HG02588 (cell line): ENCODE measurements around the gene RTN4R.

ENCODE experiments used
- ATAC-seq: cut with Tn5 transposase; IDR thresholded peaks from one replicate; pipeline ENCODE4 v1.9.1; 2021; ENCODE audit warnings: mild to moderate bottlenecking, moderate library complexity; ENCODE audit not compliant: unreplicated experiment

RTN4R gene

GRCh38 chr22:20231514-20232236 is 36.4 kb downstream of the RTN4R start:
- ATAC-seq, result no peak

- no peak for ATAC-seq
Observed at GRCh38 chr22:20230777-20231420, 37.2 kb downstream of the RTN4R start.

- ATAC-seq, result no peak
Observed at GRCh38 chr22:20229916-20230775, 38.0 kb downstream of the RTN4R start.

DNA sequence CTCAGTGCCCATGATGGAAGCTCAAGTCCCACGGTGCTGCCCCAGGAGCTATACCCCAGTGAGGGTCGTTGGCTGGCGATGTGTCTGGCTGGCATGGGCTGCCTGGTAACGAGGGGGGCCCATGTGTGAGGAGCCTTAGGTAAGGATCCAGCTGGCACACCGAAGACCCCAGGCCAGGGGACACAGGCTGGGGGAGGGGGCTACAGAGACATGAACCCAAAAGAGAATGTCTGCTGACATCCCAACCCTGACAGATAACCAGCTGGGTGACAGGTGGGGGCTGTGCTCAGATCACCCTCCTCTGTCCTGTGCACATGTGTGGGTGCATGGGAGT is 39.2 kb downstream of the RTN4R start:
- no peak for ATAC-seq

GRCh38 chr22:20228055-20228938 is 39.8 kb downstream of the RTN4R start:
- no peak for ATAC-seq

- no peak for ATAC-seq
Observed at GRCh38 chr22:20227363-20227762, 40.8 kb downstream of the RTN4R start.

DNA sequence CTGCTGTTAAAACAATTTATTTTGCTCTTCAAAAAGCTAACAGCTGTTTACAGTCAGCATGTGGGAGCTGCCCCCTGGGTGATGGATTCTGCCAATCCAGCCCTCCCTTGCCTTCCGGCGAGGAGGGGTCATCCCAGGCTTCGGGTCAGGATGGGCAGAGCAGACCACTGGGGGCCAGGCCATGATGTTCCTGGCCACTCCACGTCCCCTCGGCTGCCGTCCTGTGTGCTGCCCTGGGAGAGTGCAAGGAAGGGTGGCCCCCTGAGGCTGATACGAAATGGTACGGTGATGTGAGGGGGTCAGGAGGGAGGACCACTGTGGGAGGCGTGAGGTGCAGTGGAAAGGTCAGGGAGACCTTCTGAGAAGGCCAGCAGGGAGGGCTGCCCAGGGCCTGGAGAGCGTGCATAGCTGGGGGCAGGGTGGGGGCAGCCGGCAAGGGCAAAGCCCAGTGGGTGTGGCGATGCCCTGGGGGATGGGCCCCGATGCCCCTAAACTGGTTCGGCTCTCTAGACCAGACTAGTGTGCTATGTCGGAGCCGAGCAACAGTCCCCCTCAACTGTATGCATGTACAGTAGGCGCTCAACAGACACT is 41.3 kb downstream of the RTN4R start:
- no peak for ATAC-seq

DNA sequence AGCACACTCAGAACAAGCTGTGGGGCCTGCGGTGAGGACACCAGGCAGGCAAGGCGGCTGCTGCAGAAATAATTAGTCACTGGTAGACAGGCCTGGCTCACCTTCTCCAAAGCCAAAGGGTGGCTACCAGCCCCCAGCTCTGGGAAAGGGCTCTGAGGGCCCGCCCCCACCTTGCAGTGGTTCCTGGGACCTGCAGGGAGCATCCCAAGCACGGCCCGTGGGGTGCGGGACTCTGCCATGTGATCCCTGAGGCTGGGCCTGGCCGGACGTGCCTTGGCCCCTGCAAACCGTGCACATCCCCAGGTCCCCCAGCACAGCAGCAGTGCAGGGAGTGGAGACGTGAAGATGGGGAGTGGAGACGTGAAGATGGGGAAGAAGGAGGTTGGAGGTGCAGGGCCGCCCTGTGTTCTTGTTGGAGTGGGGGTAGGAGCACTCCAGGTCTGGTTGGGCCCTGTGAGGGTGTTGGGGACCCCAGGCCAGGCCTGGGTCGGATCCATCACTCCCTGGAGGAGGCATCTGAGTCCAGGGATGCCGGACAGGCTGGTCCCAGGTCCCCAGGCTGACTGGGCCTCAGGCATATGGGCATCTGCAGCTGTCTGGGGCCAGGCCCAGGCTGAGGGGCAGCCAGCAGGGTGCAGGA is 41.9 kb downstream of the RTN4R start:
- ATAC-seq, result no peak

DNA sequence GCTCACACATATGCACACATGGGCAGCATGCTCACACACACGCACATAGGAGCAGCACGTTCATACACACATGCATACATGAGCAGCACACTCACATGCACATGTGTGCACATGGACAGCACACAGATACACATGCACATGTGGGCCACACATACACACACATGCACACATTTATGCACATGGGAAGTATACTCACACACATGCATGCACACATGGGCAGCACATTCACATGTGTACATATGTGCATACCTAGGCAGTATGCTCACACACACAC is 42.5 kb downstream of the RTN4R start:
- no peak for ATAC-seq

DNA sequence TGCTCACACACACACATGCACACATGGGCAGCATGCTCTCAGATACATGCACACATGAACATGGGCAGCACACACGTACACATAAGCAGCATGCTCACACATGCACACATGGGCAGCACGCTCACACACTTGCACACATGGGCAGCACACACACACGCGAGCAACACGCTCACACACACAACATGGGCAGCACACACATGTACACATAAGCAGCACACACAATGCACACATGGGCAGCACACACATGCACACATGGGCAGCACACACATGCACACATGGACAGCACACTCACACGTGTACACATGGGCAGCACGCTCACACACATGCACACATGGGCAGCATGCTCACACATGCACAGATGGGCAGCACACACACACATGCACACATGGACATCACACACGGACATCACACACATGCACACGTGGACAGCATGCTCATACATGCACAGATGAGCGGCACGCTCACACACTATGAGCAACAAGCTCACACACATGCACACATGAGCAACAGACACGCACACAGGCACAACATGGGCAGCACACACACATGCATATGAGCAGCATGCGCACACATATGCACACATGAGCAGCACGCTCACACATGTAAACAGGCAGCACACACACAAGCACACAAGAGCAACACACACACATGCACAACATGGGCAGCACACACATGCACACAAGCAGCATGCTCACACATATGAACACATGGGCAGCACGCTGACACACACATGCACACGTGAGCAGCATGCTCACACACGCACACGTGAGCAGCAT is 43.0 kb downstream of the RTN4R start:
- ATAC-seq, result no peak

DNA sequence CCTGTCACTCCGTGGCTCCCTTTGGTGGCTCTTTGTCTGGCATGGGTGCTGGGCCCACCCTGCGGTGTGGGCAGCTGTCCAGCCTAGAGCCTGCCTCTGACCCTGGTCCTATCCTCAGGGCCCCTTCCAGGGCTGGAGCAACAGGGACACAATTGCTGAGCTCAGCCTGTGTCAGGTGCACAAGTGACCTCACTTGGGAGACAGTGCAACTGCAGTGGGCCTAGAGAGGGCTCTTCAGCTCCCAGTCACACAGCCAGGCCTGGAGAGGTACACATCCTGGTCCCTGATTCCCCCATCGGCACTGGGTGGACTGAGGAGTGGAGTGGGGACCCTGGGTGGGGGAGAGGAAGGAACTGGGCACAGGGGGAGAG is 43.9 kb downstream of the RTN4R start:
- ATAC-seq, result no peak

DNA sequence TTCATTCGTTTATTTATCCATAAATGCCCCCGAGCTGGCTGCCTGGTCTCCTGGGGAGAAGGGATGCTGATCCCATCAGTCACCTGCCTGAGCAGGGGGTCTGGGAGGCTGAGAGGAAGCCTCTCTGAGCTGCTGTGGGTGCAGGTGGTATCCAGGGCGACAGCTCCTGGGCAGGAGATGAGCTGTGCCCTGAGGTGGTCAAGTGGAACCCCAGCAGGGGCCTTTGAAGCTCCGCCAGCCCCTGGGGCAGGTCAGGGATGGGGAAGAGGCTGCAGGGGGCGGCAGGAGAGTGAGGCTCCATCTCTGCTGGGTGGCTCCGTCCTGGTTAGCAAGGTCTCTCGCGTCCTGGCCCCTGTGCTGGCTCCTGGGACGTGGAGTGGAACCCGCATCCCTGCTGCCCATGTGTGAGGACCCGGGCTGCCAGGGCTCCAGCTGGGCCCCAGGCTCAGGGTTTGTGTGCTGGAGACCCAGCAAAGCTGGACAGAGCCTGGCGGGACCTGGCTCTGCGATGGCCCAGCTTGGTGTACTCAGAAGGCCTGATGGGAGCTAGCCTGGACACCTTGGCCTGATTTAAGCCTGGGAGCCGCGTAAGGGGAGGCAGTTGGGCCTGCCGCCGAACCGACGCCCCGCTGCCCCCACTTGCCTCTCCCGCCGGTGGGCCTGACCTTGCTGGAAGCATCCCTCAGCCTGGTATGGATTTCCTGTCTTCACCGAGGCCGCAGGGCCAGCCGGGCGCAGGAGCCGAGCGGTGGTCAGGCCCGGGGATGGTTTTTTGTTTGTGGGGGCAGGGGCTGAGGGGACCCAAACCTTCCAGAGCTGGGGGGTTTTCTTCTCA is 44.5 kb downstream of the RTN4R start:
- no peak for ATAC-seq

DNA sequence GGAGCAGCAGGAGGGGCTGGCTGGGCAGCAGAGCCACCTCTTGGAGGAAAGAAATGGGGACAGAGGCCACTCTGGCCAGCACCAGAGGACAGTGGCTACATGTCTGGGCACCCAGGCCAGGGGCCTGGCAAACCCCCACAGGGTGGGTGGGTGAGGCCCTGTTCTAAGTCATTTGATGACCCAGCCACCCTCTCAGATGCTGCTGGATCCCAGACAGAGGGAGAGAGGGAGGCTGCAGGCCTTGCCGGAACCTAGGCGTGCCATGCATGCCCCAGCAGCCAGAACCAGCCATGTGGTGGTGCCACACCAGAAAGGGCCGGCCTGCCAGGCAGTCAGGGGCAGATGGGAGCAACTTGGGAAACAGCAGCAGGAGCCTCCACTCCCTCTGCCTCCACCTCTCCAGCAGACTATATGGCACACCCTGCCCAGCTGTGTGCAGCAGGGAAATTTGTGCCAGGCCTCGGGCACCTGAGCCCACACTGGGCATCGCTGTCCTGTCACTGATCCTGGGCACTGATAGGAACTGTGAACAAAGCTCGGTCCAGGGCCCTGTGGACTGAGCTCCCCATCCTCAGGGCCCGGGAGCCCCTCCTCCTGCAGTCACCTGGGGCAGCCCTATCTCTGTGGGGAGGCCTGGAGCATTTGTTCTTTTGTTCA is 45.2 kb downstream of the RTN4R start:
- ATAC-seq, result no peak

DNA sequence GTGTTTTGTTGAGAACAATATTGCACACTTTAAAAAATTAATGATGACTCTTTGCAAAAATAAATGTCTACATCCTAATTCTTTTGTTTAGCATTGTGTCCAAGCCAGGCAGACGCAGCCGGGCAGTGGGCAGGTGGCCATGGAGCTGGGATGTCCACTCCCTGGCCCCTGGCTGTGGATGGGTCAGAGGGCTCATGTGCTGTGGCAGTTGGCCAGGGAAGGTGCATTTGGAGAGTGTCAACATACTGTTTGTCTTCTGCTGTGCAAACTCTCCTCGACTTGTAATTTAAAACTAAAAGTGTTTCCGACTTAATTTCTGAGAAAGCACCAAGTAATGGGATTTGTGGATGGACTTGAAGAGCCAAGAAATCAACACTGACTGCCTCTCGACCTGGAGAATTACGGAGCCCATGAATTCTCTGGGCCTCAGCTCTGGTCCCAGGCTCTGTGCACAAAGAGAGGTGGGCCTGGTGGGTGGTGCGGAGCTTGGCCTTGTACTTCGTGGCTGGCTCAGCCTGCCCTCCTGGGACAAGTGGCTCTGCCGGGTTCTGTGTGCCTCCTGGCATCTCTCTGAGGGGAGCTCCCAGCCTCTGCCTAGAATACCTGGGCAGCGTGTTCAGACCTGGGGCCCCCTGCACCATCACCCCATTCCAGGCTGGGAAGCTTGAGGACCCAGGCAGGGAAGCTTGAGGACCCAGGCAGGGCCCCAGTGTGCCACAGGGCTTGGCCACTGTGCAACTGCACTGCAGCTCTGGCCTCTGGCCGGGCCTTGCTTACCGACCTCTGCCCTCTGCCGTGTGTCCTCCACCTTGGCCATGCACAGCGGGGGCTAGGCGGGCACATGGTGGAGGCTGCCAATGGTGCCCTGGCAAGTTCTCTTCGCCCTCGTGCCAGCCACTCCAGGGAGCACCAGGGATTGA is 46.4 kb downstream of the RTN4R start:
- ATAC-seq, result no peak

- no peak for ATAC-seq
Observed at GRCh38 chr22:20220629-20221026, 47.5 kb downstream of the RTN4R start.

DNA sequence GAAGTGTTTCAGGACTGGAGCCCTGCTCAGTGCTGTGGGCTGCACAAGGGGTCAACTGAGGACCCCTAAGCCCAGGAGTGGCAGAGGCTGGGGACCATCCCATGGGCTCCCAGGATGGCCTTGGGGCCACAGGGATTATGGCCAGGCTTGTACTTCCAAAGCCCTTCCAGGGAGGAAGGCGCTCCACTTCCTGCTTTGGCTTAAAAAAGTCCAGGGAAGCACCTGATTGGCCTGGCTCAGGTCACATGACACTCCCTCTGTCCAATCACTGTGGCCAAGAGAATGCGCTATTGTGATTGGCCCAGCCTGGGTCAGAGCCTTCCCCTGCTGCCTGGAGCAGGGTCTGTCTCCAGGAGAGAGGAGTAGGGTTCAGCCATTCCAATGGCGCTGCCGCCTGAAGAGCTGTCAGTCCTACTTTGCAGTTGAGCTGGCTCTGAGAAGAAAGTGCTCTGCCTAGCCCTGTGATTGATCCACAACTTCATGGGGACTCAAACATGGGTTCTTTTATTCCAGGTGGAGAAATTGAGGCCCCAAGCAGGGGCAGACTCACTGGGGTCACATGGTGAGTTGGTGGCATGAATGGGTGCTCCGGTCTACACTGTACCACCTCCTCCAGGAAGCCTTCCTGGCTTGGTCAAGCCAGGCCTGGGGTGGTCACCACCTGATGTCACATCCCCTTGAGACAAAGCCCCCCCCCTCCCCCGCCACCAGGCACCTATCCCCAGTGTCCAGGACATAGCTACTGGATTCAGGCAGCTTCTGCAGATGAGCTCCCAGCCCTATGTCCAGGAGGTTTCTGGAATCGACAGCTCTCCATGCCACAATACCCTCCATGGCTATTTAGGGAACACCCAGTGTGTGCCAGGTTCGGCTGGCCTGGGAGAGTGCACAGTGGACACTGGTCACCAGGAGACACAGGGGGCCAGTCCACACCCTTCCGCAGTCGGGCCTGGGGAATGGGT is 48.2 kb downstream of the RTN4R start:
- ATAC-seq, result no peak
